ENCODE data around the gene MAST4. TPM values are rescaled to one million over a fixed set of nuclear protein-coding genes. Genes with fewer than 3 reads are reported as not detected.

The MAST4 gene
- total RNA-seq, 1 donor from 2014 or later, result 52.6 TPM

DNA sequence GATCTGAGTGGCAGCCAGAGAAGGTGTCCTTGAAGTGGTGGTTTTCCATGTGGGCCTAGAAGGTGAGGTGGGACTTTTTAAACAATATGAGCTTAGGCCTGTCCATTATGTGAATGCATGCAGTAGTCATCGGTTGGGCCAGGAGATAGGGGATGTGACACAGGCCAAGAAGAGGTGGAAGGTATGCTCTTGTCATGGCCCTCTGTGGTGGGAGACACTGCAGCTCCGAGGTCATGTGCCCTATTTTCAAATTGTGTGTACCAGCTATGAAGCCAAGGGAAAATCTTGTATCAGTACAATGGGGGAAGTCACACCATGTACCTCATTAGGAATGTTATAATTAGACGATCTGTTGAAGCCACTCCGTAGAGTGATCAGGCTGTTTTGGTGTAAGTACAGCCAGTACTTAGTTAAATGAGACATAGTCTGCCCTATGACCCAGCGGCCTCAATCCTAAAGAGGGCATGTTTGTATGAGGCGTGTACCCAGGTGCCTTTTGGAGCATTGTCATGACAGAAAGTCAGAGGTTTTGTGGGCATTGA, 280.1 kb downstream of the MAST4 start:
- H3K27ac ChIP-seq, result no peak overlapping the region
- H3K9me3 ChIP-seq, result no peaks in the 10 kb centered on the region
- no peak for DNase-seq
- intact Hi-C loops (cut with DNase I), result no loop called here
- TF ChIP-seq, protein P1, sequence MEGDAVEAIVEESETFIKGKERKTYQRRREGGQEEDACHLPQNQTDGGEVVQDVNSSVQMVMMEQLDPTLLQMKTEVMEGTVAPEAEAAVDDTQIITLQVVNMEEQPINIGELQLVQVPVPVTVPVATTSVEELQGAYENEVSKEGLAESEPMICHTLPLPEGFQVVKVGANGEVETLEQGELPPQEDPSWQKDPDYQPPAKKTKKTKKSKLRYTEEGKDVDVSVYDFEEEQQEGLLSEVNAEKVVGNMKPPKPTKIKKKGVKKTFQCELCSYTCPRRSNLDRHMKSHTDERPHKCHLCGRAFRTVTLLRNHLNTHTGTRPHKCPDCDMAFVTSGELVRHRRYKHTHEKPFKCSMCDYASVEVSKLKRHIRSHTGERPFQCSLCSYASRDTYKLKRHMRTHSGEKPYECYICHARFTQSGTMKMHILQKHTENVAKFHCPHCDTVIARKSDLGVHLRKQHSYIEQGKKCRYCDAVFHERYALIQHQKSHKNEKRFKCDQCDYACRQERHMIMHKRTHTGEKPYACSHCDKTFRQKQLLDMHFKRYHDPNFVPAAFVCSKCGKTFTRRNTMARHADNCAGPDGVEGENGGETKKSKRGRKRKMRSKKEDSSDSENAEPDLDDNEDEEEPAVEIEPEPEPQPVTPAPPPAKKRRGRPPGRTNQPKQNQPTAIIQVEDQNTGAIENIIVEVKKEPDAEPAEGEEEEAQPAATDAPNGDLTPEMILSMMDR (IDR thresholded peaks at IDR 0.05), result no peak
- no peak for ATAC-seq
- no peaks in the 10 kb centered on the region for H3K36me3 ChIP-seq
- H3K27me3 ChIP-seq, result no peaks in the 10 kb centered on the region
- peaks cover 4% of the 10 kb centered on the region for H3K4me1 ChIP-seq
- H3K4me3 ChIP-seq, result no peak overlapping the region

DNA sequence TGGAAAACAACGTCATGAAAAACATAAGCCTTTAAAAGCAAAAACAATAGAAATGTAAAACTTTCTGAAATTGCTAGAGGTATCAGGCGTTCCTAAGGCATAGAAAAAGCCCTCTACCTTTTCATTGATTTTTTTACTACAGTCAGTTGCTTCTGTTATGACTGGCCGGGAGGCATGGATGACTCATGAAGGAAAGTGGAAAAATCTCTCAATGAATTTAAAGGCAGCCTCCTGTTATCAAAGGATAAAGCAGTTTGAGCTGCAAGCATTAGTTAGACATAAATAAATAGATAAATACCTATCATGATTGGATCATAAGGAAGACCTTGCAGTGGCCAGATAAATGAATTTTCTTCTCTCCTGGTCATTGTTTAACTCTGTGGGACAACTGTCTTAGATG, 281.6 kb downstream of the MAST4 start:
- ATAC-seq (no peak), DNase-seq (no peak)
- intact Hi-C loops (cut with DNase I), result no loop called here
- no peaks in the 10 kb centered on the region for H3K9me3 ChIP-seq
- H3K36me3 ChIP-seq, result no peaks in the 10 kb centered on the region
- TF ChIP-seq, protein P1 (IDR thresholded peaks at IDR 0.05), result no peak
- H3K27ac ChIP-seq, result no peak overlapping the region
- H3K27me3 ChIP-seq, result no peaks in the 10 kb centered on the region
- H3K4me1 ChIP-seq, result peaks cover 13% of the 10 kb centered on the region
- H3K4me3 ChIP-seq, result no peak overlapping the region

DNA sequence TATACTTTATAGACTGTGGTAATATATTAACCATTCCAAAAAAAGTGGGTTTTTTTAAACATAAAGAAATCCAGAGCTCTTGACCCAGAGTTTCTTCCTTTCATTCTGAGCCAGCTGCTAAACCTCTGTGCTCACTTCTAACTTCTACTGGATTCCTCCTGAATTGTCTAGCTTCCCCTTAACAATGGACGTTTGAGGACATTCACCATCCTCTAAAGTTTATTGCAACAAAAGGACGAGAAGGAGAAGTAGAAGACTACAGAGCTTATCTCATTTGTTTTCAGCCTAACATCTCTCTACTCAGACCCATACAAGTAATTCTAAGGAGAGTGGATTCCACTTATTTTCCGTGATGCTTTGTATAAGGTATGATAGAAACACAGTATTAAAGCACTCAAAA, 284.2 kb downstream of the MAST4 start:
- TF ChIP-seq, protein P1 (IDR thresholded peaks at IDR 0.05), result no peak
- no peak for DNase-seq
- ATAC-seq, result peak; percentile 26
- peaks cover 13% of the 10 kb centered on the region for H3K4me1 ChIP-seq
- no peaks in the 10 kb centered on the region for H3K36me3 ChIP-seq
- no peak overlapping the region for H3K4me3 ChIP-seq
- H3K27me3 ChIP-seq, result no peaks in the 10 kb centered on the region
- no peaks in the 10 kb centered on the region for H3K9me3 ChIP-seq
- H3K27ac ChIP-seq, result no peak overlapping the region
- intact Hi-C loops (cut with DNase I), result no loop called here

DNA sequence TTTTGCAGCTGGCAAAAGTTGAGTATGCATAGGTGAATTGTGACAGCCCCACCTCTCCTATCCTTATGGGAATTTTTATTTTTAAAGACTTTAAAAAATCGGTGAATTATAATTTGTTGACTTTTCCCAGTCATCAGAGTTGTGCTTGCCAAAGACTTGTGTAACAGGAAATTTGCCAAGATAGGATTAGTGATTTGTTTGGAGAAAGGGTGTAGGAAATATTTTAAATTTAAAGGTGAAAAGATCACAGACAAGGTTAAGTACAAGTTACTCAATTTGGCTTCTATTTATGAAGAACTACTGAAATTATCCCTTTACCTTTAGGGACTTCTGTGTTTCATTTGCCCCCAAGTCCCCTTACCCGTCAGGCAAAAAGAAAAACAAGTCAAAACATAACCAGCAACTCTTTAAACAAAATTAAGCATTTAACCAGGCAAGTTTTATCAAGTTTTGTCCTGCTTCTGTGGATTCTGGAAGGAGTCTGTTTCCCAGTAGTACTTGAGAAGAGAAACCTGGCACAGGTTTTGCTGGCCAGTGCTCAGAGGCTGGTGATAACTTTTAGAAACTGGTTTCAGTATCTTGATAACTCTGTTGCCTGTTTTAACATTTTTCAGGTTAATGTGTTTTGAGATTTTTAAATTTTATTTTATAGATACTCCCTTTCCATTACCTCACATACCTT, 285.4 kb downstream of the MAST4 start:
- peaks cover 13% of the 10 kb centered on the region for H3K4me1 ChIP-seq
- H3K4me3 ChIP-seq, result peak overlapping the region; percentile 9
- intact Hi-C loops (cut with DNase I), result no loop called here
- ATAC-seq (peak; percentile 75), DNase-seq (no peak)
- H3K9me3 ChIP-seq, result no peaks in the 10 kb centered on the region
- TF ChIP-seq, protein P1 (IDR thresholded peaks at IDR 0.05), result no peak
- no peaks in the 10 kb centered on the region for H3K27me3 ChIP-seq
- H3K36me3 ChIP-seq, result no peaks in the 10 kb centered on the region
- H3K27ac ChIP-seq, result peak overlapping the region; percentile 65

DNA sequence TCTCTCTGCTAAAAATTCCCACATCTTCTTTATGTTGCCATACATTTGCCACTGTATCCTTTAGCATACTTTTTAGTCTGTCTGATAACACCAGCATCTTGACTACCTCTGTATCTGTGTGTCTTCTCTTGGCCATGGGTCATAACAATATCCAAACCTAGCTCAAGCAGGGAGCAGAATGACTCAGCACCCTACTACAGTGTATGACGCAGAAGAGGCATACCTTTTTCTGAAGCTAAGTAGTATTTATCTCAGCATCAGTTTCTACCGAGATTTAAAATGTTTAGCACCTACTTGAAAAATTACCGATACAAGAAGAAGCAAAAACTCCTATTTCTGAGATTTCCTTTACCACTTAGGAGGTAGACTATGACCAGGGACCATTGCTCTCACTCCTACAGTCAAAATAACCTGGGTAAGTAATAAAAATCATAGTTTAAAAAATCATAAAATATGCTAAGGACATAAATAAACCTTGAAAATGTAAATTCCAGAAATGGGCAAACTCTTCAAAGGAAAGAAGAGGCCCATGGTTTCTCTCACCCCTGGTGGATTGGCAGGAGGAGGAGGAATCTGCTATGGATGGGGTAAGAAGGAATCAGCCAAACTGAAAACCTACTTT, 286.5 kb downstream of the MAST4 start:
- H3K36me3 ChIP-seq, result no peaks in the 10 kb centered on the region
- ATAC-seq (peak; percentile 74), DNase-seq (no peak)
- peaks cover 13% of the 10 kb centered on the region for H3K4me1 ChIP-seq
- H3K27ac ChIP-seq, result peak overlapping the region; percentile 65
- TF ChIP-seq, protein P1 (IDR thresholded peaks at IDR 0.05), result no peak
- intact Hi-C loops (cut with DNase I), result no loop called here
- no peaks in the 10 kb centered on the region for H3K27me3 ChIP-seq
- no peak overlapping the region for H3K4me3 ChIP-seq
- H3K9me3 ChIP-seq, result no peaks in the 10 kb centered on the region
